HepG2 (cell line): ENCODE data around the gene MAP1B. TPM values are rescaled to one million over a fixed set of nuclear protein-coding genes. Genes with fewer than 3 reads are reported as not detected.

Experiments
- ATF6 ChIP-seq: sonication (generic); formaldehyde crosslinking; conservative IDR thresholded peaks from 2 replicates; pipeline ENCODE4 v1.4.0; 2020; ENCODE audit warnings: missing genetic modification reagents
- CENPX ChIP-seq: sonication (generic); formaldehyde crosslinking; IDR thresholded peaks from 2 replicates; pipeline ENCODE4 v1.9.0; 2021; ENCODE audit warnings: mild to moderate bottlenecking, missing genetic modification reagents, moderate library complexity
- CREB3 ChIP-seq: sonication (generic); formaldehyde crosslinking; IDR thresholded peaks from 2 replicates; pipeline ENCODE4 v1.5.0; 2020; ENCODE audit warnings: missing genetic modification reagents
- FOXK2 ChIP-seq: fragments of 450-650 bp; IDR thresholded peaks from 2 replicates; pipeline ENCODE4 v1.6.1; 2016
- HIVEP1 ChIP-seq: sonication (generic); formaldehyde crosslinking; IDR thresholded peaks from 2 replicates; pipeline ENCODE4 v1.4.0; 2020; ENCODE audit warnings: mild to moderate bottlenecking, missing genetic modification reagents
- MIER3 ChIP-seq: IDR thresholded peaks from 2 replicates; pipeline ENCODE4 v1.6.1; 2016; ENCODE audit warnings: missing compliant biosample characterization, borderline replicate concordance
- NCOA5 ChIP-seq: sonication (generic); formaldehyde crosslinking; IDR thresholded peaks from 2 replicates; pipeline ENCODE4 v1.4.0; 2020; ENCODE audit warnings: missing genetic modification reagents
- RAD21 ChIP-seq: fragments of 450-650 bp; formaldehyde crosslinking; IDR thresholded peaks from 2 replicates; pipeline ENCODE4 v1.5.0; 2020; ENCODE audit warnings: mild to moderate bottlenecking
- RARA ChIP-seq: IDR thresholded peaks from 2 replicates; pipeline ENCODE4 v1.6.1; 2016; ENCODE audit warnings: missing genetic modification reagents, missing compliant biosample characterization
- SCMH1 ChIP-seq: sonication (generic); formaldehyde crosslinking; IDR thresholded peaks from 2 replicates; pipeline ENCODE4 v1.9.0; 2021; ENCODE audit warnings: missing genetic modification reagents, mild to moderate bottlenecking, borderline replicate concordance
- SRSF1 ChIP-seq: fragments of 200-400 bp; formaldehyde crosslinking; optimal IDR thresholded peaks from 2 replicates; pipeline ENCODE3; 2017; ENCODE audit warnings: mild to moderate bottlenecking, low read depth, low read length, moderate library complexity
- ZNF326 ChIP-seq: sonication (generic); formaldehyde crosslinking; IDR thresholded peaks from 2 replicates; pipeline ENCODE4 v1.4.0; 2020; ENCODE audit warnings: missing genetic modification reagents, borderline replicate concordance
- ZNF451 ChIP-seq: sonication (generic); formaldehyde crosslinking; IDR thresholded peaks from 2 replicates; pipeline ENCODE4 v1.5.0; 2020; ENCODE audit warnings: mild to moderate bottlenecking, missing genetic modification reagents
- ZNF484 ChIP-seq: sonication (generic); formaldehyde crosslinking; IDR thresholded peaks from 2 replicates; pipeline ENCODE4 v1.5.1; 2020; ENCODE audit warnings: mild to moderate bottlenecking, low read depth, missing genetic modification reagents, borderline replicate concordance
- ZNF547 ChIP-seq: sonication (generic); formaldehyde crosslinking; IDR thresholded peaks from 2 replicates; pipeline ENCODE4 v1.5.1; 2020; ENCODE audit warnings: mild to moderate bottlenecking, missing genetic modification reagents
- ZNF672 ChIP-seq: sonication (generic); formaldehyde crosslinking; IDR thresholded peaks from 2 replicates; pipeline ENCODE4 v1.8.1; 2022; ENCODE audit warnings: missing genetic modification reagents
- ZNF770 ChIP-seq: sonication (generic); formaldehyde crosslinking; IDR thresholded peaks from 2 replicates; pipeline ENCODE4 v1.5.0; 2020; ENCODE audit warnings: mild to moderate bottlenecking, missing genetic modification reagents
- ZNF776 ChIP-seq: sonication (generic); formaldehyde crosslinking; IDR thresholded peaks from 2 replicates; pipeline ENCODE4 v1.4.0; 2020; ENCODE audit warnings: mild to moderate bottlenecking, missing genetic modification reagents
- ZZZ3 ChIP-seq: sonication (generic); formaldehyde crosslinking; IDR thresholded peaks from 2 replicates; pipeline ENCODE4 v1.4.0; 2020; ENCODE audit warnings: missing genetic modification reagents, mild to moderate bottlenecking, borderline replicate concordance
- polyA plus RNA-seq, 8 experiments: library from polyadenylated mRNA; depleted of rRNA in 3 of 8; stranded (reverse) in 7 of 8; unstranded in 1 of 8; fragments of >200 nt; fragmentation: Illumina TruSeq in 4 of 8; extraction: Trizol in 4 of 8; gene quantifications; 2 replicates each; pipeline versions ENCODE4 v1.2.1 to v1.2.3, GENCODE V29; 2011 to 2016; ENCODE audit warnings: low read depth in 4 of 8, missing spikeins in 1 of 8, mixed read lengths in 1 of 8; ENCODE audit not compliant: insufficient read depth in 1 of 8
- total RNA-seq, 5 experiments: library from RNA; depleted of rRNA; stranded (reverse); fragments of >200 nt; fragmentation: Illumina TruSeq; extraction: Trizol; gene quantifications; 2 replicates each; pipeline ENCODE4 v1.2.3, GENCODE V29; 2016; ENCODE audit warnings: low read depth in 1 of 5
- TF ChIP-seq, protein P1 (sequence below): sonication (generic); formaldehyde crosslinking; IDR thresholded peaks from 2 replicates; pipeline ENCODE4 v1.5.0; 2020; ENCODE audit warnings: mild to moderate bottlenecking, missing genetic modification reagents
- TF ChIP-seq, protein P2 (sequence below): conservative IDR thresholded peaks from 2 replicates; pipeline ENCODE4 v1.6.1; 2018; ENCODE audit warnings: missing genetic modification reagents
- TF ChIP-seq, protein P3 (sequence below): sonication (generic); IDR thresholded peaks from 2 replicates; pipeline ENCODE4 v1.6.1; 2016; ENCODE audit warnings: low read depth, borderline replicate concordance

The MAP1B gene
- total and polyA plus RNA-seq, 2 of the 13 experiments (the other 11 are each of a cell fraction or from before 2014, with no cell fraction given) = 3.3 to 6.2 TPM

GRCh38 chr5:72244862-72245371 lies 137.6 kb downstream of the MAP1B start (continued):
- TF ChIP-seq ATF6 (no peak), RARA (CRISPR knock-in tag) (0 out of 2 replicates have a peak, but pooled peaks have one; percentile 12), ZZZ3 (no peak), ZNF547 (CRISPR knock-in tag) (no peak), HIVEP1 (no peak), CREB3 (no peak), ZNF484 (no peak), SCMH1 (CRISPR knock-in tag) (no peak), SRSF1 (no peak), ZNF326 (CRISPR knock-in tag) (no peak), ZNF776 (CRISPR knock-in tag) (no peak), FOXK2 (no peak), ZNF672 (CRISPR knock-in tag) (no peak), NCOA5 (CRISPR knock-in tag) (no peak), ZNF770 (no peak), ZNF451 (CRISPR knock-in tag) (no peak), MIER3 (CRISPR knock-in tag) (no peak), CENPX (CRISPR knock-in tag) (no peak), RAD21 (CRISPR knock-in tag) (0 out of 2 replicates have a peak, but pooled peaks have one; percentile 17)
- TF ChIP-seq, protein P1, sequence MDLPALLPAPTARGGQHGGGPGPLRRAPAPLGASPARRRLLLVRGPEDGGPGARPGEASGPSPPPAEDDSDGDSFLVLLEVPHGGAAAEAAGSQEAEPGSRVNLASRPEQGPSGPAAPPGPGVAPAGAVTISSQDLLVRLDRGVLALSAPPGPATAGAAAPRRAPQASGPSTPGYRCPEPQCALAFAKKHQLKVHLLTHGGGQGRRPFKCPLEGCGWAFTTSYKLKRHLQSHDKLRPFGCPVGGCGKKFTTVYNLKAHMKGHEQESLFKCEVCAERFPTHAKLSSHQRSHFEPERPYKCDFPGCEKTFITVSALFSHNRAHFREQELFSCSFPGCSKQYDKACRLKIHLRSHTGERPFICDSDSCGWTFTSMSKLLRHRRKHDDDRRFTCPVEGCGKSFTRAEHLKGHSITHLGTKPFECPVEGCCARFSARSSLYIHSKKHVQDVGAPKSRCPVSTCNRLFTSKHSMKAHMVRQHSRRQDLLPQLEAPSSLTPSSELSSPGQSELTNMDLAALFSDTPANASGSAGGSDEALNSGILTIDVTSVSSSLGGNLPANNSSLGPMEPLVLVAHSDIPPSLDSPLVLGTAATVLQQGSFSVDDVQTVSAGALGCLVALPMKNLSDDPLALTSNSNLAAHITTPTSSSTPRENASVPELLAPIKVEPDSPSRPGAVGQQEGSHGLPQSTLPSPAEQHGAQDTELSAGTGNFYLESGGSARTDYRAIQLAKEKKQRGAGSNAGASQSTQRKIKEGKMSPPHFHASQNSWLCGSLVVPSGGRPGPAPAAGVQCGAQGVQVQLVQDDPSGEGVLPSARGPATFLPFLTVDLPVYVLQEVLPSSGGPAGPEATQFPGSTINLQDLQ (CRISPR knock-in tag) = no peak
- TF ChIP-seq, protein P2, sequence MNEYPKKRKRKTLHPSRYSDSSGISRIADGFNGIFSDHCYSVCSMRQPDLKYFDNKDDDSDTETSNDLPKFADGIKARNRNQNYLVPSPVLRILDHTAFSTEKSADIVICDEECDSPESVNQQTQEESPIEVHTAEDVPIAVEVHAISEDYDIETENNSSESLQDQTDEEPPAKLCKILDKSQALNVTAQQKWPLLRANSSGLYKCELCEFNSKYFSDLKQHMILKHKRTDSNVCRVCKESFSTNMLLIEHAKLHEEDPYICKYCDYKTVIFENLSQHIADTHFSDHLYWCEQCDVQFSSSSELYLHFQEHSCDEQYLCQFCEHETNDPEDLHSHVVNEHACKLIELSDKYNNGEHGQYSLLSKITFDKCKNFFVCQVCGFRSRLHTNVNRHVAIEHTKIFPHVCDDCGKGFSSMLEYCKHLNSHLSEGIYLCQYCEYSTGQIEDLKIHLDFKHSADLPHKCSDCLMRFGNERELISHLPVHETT = no peak
- TF ChIP-seq, protein P3, sequence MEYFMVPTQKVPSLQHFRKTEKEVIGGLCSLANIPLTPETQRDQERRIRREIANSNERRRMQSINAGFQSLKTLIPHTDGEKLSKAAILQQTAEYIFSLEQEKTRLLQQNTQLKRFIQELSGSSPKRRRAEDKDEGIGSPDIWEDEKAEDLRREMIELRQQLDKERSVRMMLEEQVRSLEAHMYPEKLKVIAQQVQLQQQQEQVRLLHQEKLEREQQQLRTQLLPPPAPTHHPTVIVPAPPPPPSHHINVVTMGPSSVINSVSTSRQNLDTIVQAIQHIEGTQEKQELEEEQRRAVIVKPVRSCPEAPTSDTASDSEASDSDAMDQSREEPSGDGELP = peak; percentile 46; the same call in 1 of the 2 replicates
